CD4-positive, alpha-beta T cell treated with Interleukin-12 subunit alpha and Interleukin-12 subunit beta, for 1 hour (primary cell): ENCODE results near the gene DYNC1LI1.

Experiments
- DNase-seq: peaks from one replicate; pipeline ENCODE4 v3.0.0-alpha.2; 2020

The DYNC1LI1 gene

GRCh38 chr3:32487781-32488473 lies 82.7 kb downstream of the DYNC1LI1 start:
- DNase-seq, result no peak

GRCh38 chr3:32484436-32484835 lies 86.2 kb downstream of the DYNC1LI1 start:
- DNase-seq, result no peak

- DNase-seq, result no peak
Observed at GRCh38 chr3:32483772-32484171, 86.9 kb downstream of the DYNC1LI1 start.

- DNase-seq, result no peak
Observed at GRCh38 chr3:32482693-32483092, 88.0 kb downstream of the DYNC1LI1 start.

- DNase-seq, result no peak
Observed at GRCh38 chr3:32481791-32482631, 88.6 kb downstream of the DYNC1LI1 start.

- DNase-seq, result no peak
Observed at GRCh38 chr3:32480604-32481003, 90.1 kb downstream of the DYNC1LI1 start.
